Measurements from ENCODE around the gene SPRY1.

Gene SPRY1

GRCh38 chr4:123412091-123412505, 15.5 kb downstream of the SPRY1 start:
- peak in 1 of 2 experiments; percentile 25 for DNase-seq

DNA sequence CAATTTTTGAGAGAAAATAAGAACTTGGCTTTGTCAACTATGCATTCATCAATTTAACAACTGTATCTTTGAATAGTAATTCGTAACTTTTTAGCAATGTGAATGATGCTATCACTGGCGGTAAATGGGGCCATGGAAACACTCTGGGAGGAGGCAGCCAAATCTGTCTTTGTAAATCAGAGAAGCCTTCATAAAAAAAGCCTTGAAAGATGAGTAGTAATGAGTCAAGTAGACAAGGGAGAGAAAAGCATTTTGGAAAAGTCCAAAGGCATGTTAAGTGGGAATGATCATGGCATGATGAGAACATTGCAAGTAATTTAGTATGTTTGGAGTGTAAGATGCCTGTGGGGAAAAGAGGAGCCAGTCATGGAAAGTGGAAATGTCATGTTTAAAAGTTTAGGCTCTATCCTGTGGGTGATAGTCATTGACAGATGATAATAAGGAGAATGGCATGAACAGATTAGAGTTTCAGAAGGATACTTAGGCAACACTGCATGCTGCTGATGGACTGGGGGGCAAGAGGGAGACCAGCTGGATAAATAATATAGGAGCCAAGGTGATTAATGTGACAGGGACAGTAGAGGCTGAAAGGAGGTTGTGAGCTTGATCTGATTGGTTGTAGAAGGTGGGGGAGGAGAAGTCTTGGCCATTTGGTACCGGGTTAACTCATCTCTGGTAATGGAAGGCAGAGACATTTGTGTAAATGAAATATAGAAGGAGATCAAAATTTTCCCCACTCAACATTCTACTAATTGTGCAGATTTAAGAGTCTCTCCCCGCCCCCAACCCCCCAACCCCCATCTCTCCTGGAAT, 16.3 kb downstream of the SPRY1 start:
- no peak for DNase-seq

- no peak for DNase-seq
Observed at GRCh38 chr4:123415576-123415975, 19.0 kb downstream of the SPRY1 start.

DNA sequence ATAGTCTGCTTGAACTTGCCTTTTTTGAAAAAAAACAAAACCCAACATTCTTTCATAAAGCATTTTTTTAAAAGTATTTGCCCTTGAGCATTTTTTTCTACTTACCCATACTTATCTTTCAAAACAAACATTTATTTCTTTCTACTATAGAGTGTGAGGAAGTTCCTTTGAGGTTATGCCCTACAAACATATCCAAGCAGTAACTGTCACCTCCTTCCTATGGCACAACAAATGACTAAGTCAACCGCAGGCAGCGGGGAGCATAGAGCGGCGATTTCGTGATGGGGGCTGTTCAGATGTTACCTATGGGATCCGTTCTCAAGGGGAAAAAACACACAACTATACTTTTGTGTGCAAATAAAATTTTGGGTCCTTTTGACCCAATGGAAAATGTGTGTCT, 19.4 kb downstream of the SPRY1 start:
- DNase-seq: peak; percentile 92

DNA sequence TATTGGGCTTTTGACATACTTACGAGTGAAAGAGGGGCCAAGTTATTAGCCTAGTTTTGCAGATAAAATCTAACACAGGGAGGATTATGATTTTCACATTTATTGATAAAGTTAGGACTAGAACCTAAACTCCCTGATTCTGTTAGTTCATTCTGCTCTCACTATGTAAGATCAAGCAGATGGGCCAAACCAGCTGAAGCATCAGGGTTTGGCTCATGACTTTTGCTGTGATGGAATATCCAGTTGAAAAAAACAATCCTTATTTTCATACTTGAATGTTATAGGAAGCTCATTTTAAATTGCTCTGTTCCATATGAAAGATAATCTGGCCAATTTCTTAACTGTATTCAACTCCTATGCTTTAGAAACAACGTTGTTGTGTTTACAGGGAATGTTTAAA, 21.2 kb downstream of the SPRY1 start:
- no peak for DNase-seq

GRCh38 chr4:123418351-123418931, 21.8 kb downstream of the SPRY1 start:
- DNase-seq: peak; percentile 79 to 87

DNA sequence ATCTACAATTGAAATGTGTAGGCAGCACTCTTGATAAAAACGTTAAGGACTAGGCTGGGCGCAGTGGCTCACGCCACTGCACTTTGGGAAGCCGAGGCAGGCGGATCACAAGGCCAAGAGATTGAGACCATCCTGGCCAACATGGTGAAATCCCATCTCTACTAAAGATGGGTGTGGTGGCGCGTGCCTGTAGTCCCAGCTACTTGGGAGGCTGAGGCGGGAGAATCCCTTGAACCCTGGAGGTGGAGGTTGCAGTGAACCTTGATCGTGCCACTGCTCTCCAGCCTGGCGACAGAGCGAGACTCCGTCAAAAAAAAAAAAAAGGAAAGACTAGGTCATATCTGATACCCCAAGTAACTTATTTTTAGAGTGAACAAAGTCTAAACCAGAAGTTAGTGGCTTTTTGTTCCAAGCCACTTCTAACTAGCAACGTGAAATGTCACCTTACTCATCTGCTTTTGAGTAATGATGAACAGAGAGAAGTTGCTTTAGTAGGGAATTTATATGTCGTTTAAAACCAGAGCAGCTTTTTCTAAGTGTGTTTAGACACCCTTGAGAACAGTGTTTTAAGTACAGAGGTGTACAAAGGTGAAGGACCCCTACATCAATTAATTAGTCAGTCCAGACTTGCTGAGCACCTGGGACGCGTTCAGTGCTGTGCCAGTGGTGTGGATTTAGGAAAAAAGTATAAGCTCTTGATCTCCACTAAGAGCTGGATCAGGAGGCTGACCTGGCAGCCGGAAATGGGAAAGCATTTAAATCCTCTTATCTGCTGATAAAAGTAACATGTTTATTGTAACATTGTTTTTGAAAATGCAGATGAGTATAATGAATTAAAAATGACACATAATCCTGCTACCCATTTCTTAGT, 23.5 kb downstream of the SPRY1 start:
- no peak for DNase-seq

DNA sequence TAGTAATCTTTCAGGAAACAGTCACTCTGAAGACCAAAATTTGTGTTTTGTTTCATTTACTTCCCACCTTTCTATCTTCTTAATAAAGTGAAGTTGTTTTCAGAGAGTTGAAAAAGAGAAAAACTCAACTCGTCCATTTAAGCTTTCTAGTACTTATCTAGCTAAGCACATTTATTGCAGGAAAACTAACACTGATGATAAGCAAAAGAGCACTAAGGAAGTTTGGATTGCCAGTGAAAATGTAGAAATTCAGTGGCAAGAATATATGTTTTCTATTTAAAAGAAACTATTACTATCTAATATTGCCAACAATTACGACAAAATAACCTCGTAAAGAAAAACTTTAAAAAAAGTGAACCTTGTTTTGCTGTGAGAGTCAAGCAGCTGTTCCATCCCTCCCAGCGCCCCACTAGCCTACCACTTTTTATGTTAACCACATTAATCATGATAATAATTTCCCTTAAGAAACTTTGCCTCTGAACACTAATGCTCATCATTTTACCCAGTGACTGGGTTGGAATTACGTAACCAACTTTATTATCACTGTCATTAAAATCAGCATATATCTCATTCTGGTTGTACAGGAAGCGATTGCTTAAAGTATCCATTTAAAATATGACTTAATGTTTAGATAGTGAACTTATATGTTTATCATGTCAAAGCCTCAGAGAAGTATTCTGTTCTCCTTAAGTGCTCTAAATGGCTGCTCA, 24.8 kb downstream of the SPRY1 start:
- DNase-seq: peak; percentile 4 to 12

DNA sequence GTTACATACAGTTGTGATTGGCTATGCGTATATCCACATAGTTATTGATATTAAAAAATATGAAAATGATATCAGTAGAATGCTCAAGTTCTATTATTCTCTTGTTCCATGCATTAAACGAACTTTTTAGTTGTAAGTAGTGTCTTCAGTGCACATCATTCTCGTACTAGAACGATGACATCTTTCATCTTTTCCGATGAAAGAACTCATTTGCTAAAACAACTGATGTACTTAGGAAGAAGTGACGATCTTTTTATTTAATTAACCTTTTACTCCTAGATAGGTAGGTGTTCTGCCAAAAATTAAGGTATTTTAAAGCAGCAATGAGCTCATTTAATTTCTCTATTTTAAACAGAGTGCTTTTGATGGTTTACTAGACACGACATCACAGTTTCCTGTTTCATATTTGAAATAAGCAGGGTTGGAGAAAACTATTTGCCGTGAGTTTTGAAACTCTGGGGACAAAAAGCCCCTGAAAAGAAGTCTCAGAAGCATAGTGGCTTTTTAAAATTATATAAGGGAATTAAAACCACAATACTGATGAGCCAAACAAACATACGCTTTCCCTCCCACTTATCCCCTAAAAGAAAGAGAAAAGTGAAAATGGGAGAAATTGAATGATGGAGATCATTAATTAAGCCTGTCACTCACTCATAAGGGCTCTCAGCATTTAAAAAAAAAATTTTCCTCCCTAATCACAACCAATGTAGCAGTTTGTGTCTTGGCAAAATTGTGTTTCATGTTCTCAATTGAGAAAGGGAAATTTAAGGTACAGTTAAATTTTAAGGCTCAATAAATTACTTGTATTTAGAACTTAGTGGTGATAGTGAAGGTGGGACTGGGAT, 25.6 kb downstream of the SPRY1 start:
- no peak for DNase-seq

DNA sequence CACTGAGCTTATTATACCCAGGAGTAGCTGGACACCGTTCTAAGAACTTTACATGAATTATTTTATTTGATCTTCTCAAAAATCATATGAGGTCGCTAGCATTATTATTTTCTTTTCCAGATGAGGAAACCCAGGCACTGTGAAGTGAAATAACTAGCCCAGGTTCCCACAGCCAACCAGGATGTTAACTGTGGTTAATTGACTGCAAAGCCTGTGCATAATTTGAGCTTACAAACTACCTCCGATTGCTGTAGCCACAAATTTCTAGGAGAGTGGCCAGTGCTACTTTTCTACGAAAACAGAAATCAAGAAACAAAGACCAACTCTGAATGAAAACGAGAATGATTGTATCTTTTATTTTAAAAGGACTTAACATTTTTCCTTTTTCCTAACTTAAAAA, 27.2 kb downstream of the SPRY1 start:
- DNase-seq: no peak

GRCh38 chr4:123427951-123428350, 31.4 kb downstream of the SPRY1 start:
- no peak for DNase-seq

- no peak for DNase-seq
Observed at GRCh38 chr4:123430031-123430430, 33.4 kb downstream of the SPRY1 start.

GRCh38 chr4:123430501-123430900, 33.9 kb downstream of the SPRY1 start:
- DNase-seq: no peak

GRCh38 chr4:123433573-123433972, 37.0 kb downstream of the SPRY1 start:
- no peak for DNase-seq

- DNase-seq: no peak
Observed at GRCh38 chr4:123433976-123434375, 37.4 kb downstream of the SPRY1 start.

- no peak for DNase-seq
Observed at GRCh38 chr4:123435246-123436113, 38.9 kb downstream of the SPRY1 start.

DNA sequence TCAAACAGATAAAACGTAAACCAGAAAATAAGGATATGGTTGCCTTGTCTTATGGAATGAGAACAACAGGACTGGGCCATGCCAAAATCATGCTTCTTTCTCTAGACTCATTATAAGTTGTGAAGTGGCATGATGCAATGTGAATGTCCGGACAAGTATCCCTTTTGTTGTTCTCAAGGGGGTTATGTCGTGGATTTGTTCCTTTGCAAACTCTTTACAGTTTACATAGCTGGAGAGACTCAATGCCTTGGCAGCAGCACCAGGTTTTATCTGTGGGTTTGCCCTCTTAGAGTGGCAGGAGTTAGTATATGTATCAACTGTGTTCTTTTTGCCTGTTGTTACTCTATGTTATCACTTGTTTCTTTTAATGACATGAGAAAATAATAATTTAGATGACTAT, 41.4 kb downstream of the SPRY1 start:
- DNase-seq: no peak

- DNase-seq: peak; percentile 55 to 61
Observed at GRCh38 chr4:123443401-123444289, 47.0 kb downstream of the SPRY1 start.

DNA sequence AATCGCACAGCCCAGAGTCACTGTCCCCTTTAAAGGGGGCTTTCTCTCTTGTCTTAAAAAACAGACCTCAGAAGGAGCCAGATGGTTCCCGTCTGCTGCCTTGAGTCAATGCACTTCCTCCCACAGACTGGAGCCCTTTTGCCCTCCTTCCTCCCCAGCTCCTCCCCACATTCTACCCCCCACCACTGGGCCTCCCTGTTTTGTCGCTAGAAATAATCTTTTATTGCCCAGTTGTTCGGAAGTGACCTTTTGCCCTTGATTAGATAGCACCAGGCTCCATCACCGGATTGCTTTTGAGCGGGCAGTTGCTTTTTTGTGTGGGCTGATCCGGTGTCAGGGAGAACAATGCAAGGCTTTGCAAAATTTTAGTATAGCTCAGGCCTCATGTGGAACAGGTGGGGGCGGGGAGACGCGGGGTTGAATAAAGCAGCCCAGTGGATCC, 47.7 kb downstream of the SPRY1 start:
- peak; percentile 66 to 75 for DNase-seq

Measured in AML-193 (cell line).